H1 (cell line): ENCODE measurements around the gene SOX6. TPM values are rescaled to one million over a fixed set of nuclear protein-coding genes. Genes with fewer than 3 reads are reported as not detected.

ENCODE experiments used
- KDM4A ChIP-seq: IDR thresholded peaks from one replicate; pipeline ENCODE4 v1.7.1; 2012; ENCODE audit warnings: low read depth, mild to moderate bottlenecking, moderate library complexity, low read length, inconsistent platforms; ENCODE audit not compliant: severe bottlenecking
- RNF2 ChIP-seq: fragments of 200-900, 300-1000 bp; sonication (generic); IDR thresholded peaks from 2 replicates; pipeline ENCODE4 v1.7.1; 2016; ENCODE audit warnings: borderline replicate concordance, low read depth, mild to moderate bottlenecking, antibody characterized with exemption, low read length; ENCODE audit not compliant: poor library complexity, severe bottlenecking; ENCODE audit errors: missing control alignments
- TAF1 ChIP-seq: IDR thresholded peaks from 2 replicates; pipeline ENCODE4 v1.6.1; 2011; ENCODE audit warnings: mild to moderate bottlenecking, low read depth, low read length
- TEAD4 ChIP-seq: IDR thresholded peaks from 2 replicates; pipeline ENCODE4 v1.6.1; 2012; ENCODE audit warnings: low read depth, low read length, inconsistent platforms, mixed read lengths
- polyA plus RNA-seq, 7 experiments: library from polyadenylated mRNA; depleted of rRNA in 3 of 7; stranded (reverse) in 5 of 7; unstranded in 2 of 7; fragments of >200 nt in 5 of 7; fragments of 200-250 nt in 2 of 7; gene quantifications; 1 replicate in 5 of 7; 2 replicates in 1 of 7; 4 replicates in 1 of 7; pipeline versions ENCODE4 v1.2.1 to v1.2.3, GENCODE V29; 2011 to 2013; ENCODE audit warnings: missing spikeins in 2 of 7, mixed read lengths in 2 of 7
- total RNA-seq: library from RNA; stranded (reverse); fragmentation: NEBNext Ultra II Directional; extraction: Animal tissue kit (Norgen Biotek cat#: 25700); gene quantifications from 2 replicates; pipeline ENCODE4 v1.2.1, GENCODE V29; 2021
- TF ChIP-seq, protein P1 (sequence below): fragments of 300-600 bp; sonication (generic); IDR thresholded peaks from 2 replicates; pipeline ENCODE4 v1.7.1; 2012; ENCODE audit warnings: low read length, moderate library complexity, mild to moderate bottlenecking, inconsistent platforms; ENCODE audit not compliant: insufficient replicate concordance
- TF ChIP-seq, protein P2 (sequence below): IDR thresholded peaks from 2 replicates; pipeline ENCODE4 v1.6.1; 2012; ENCODE audit warnings: inconsistent platforms

Gene SOX6
- total and polyA plus RNA-seq, 2 of the 8 experiments (the other 6 are each of a cell fraction or from before 2014, with no cell fraction given) = 0.09 TPM; not detected in 1

DNA sequence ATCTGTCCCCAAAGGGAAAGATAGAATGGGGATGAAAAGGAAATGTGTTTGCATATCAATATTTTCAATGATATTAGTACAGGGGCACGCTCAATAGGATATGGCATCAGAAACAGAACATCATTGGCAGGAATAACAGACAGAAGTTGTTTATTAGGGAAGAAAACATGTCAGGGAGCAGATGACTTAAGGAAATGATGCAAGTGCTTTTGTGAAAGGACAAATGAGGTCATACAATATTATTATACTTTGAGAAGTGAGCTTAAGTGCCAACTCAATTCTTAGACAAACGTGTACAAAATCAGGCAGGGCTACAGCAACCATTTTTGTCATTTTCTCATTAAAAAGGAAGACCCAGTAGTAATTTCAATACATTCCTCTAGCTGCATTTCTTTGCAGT, 388.4 kb downstream of the SOX6 start (continued):
- TF ChIP-seq, protein P1, sequence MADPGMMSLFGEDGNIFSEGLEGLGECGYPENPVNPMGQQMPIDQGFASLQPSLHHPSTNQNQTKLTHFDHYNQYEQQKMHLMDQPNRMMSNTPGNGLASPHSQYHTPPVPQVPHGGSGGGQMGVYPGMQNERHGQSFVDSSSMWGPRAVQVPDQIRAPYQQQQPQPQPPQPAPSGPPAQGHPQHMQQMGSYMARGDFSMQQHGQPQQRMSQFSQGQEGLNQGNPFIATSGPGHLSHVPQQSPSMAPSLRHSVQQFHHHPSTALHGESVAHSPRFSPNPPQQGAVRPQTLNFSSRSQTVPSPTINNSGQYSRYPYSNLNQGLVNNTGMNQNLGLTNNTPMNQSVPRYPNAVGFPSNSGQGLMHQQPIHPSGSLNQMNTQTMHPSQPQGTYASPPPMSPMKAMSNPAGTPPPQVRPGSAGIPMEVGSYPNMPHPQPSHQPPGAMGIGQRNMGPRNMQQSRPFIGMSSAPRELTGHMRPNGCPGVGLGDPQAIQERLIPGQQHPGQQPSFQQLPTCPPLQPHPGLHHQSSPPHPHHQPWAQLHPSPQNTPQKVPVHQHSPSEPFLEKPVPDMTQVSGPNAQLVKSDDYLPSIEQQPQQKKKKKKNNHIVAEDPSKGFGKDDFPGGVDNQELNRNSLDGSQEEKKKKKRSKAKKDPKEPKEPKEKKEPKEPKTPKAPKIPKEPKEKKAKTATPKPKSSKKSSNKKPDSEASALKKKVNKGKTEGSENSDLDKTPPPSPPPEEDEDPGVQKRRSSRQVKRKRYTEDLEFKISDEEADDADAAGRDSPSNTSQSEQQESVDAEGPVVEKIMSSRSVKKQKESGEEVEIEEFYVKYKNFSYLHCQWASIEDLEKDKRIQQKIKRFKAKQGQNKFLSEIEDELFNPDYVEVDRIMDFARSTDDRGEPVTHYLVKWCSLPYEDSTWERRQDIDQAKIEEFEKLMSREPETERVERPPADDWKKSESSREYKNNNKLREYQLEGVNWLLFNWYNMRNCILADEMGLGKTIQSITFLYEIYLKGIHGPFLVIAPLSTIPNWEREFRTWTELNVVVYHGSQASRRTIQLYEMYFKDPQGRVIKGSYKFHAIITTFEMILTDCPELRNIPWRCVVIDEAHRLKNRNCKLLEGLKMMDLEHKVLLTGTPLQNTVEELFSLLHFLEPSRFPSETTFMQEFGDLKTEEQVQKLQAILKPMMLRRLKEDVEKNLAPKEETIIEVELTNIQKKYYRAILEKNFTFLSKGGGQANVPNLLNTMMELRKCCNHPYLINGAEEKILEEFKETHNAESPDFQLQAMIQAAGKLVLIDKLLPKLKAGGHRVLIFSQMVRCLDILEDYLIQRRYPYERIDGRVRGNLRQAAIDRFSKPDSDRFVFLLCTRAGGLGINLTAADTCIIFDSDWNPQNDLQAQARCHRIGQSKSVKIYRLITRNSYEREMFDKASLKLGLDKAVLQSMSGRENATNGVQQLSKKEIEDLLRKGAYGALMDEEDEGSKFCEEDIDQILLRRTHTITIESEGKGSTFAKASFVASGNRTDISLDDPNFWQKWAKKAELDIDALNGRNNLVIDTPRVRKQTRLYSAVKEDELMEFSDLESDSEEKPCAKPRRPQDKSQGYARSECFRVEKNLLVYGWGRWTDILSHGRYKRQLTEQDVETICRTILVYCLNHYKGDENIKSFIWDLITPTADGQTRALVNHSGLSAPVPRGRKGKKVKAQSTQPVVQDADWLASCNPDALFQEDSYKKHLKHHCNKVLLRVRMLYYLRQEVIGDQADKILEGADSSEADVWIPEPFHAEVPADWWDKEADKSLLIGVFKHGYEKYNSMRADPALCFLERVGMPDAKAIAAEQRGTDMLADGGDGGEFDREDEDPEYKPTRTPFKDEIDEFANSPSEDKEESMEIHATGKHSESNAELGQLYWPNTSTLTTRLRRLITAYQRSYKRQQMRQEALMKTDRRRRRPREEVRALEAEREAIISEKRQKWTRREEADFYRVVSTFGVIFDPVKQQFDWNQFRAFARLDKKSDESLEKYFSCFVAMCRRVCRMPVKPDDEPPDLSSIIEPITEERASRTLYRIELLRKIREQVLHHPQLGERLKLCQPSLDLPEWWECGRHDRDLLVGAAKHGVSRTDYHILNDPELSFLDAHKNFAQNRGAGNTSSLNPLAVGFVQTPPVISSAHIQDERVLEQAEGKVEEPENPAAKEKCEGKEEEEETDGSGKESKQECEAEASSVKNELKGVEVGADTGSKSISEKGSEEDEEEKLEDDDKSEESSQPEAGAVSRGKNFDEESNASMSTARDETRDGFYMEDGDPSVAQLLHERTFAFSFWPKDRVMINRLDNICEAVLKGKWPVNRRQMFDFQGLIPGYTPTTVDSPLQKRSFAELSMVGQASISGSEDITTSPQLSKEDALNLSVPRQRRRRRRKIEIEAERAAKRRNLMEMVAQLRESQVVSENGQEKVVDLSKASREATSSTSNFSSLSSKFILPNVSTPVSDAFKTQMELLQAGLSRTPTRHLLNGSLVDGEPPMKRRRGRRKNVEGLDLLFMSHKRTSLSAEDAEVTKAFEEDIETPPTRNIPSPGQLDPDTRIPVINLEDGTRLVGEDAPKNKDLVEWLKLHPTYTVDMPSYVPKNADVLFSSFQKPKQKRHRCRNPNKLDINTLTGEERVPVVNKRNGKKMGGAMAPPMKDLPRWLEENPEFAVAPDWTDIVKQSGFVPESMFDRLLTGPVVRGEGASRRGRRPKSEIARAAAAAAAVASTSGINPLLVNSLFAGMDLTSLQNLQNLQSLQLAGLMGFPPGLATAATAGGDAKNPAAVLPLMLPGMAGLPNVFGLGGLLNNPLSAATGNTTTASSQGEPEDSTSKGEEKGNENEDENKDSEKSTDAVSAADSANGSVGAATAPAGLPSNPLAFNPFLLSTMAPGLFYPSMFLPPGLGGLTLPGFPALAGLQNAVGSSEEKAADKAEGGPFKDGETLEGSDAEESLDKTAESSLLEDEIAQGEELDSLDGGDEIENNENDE = no peak
- no peak for TF ChIP-seq RNF2
- TF ChIP-seq TEAD4 = no peak
- TF ChIP-seq, protein P2, sequence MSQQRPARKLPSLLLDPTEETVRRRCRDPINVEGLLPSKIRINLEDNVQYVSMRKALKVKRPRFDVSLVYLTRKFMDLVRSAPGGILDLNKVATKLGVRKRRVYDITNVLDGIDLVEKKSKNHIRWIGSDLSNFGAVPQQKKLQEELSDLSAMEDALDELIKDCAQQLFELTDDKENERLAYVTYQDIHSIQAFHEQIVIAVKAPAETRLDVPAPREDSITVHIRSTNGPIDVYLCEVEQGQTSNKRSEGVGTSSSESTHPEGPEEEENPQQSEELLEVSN = no peak
- TF ChIP-seq KDM4A = no peak
- TF ChIP-seq TAF1 = no peak
- TF ChIP-seq, all 59 proteins: peak for 0
